ENCODE data around the gene EHMT2.
"Not testable (repeated sequence)": the region's sequence is repeated elsewhere in the genome, so short reads cannot be mapped to it uniquely, and the experiment has no call there.

The EHMT2 gene

GRCh38 chr6:31887173-31888007, 10.1 kb downstream of the EHMT2 start:
- FAIRE-seq, result no peak

GRCh38 chr6:31886541-31886991, 10.9 kb downstream of the EHMT2 start:
- no peak for FAIRE-seq

GRCh38 chr6:31884528-31885035, 12.9 kb downstream of the EHMT2 start:
- no peak for FAIRE-seq

GRCh38 chr6:31883676-31884075, 13.8 kb downstream of the EHMT2 start:
- FAIRE-seq, result no peak

- no peak for FAIRE-seq
These were observed 15.2 kb downstream of the EHMT2 start for GRCh38 chr6:31882344-31882743.

GRCh38 chr6:31881136-31881859, 16.2 kb downstream of the EHMT2 start:
- no peak for FAIRE-seq

- no peak for FAIRE-seq
These were observed 16.9 kb downstream of the EHMT2 start for GRCh38 chr6:31880616-31881015.

- FAIRE-seq, result no peak
These were observed 17.6 kb downstream of the EHMT2 start for GRCh38 chr6:31879901-31880300.

- FAIRE-seq, result no peak
These were observed 18.4 kb downstream of the EHMT2 start for GRCh38 chr6:31879143-31879542.

GRCh38 chr6:31878726-31879125, 18.8 kb downstream of the EHMT2 start, which contains the start of gene SLC44A4:
TSS of gene SLC44A4 (minus strand) at chr6:31878997. CDS start at chr6:31878980, 17 bp downstream.
- no peak for FAIRE-seq

GRCh38 chr6:31878222-31878621, 19.3 kb downstream of the EHMT2 start:
- FAIRE-seq, result no peak

- no peak for FAIRE-seq
These were observed 19.8 kb downstream of the EHMT2 start for GRCh38 chr6:31877651-31878161.

GRCh38 chr6:31877125-31877650, 20.3 kb downstream of the EHMT2 start:
- FAIRE-seq, result no peak

GRCh38 chr6:31876357-31876756, 21.1 kb downstream of the EHMT2 start:
- no peak for FAIRE-seq

- FAIRE-seq, result no peak
These were observed 21.6 kb downstream of the EHMT2 start for GRCh38 chr6:31875877-31876276.

GRCh38 chr6:31874836-31875572, 22.5 kb downstream of the EHMT2 start:
- no peak for FAIRE-seq

GRCh38 chr6:31874084-31874670, 23.3 kb downstream of the EHMT2 start:
- no peak for FAIRE-seq

GRCh38 chr6:31871046-31871659, 26.3 kb downstream of the EHMT2 start:
- no peak for FAIRE-seq

- FAIRE-seq, result no peak
These were observed 27.0 kb downstream of the EHMT2 start for GRCh38 chr6:31870385-31870921.

- FAIRE-seq, result no peak
These were observed 28.2 kb downstream of the EHMT2 start for GRCh38 chr6:31869343-31869742.

- FAIRE-seq, result not testable (repeated sequence)
These were observed 28.9 kb downstream of the EHMT2 start for GRCh38 chr6:31868658-31868971.
